Fibroblast of mammary gland (primary cell): ENCODE data around the gene TCF7L1.

Source experiments
- DNase-seq: peaks from one replicate; pipeline ENCODE4 v3.0.0-alpha.2; 2010; ENCODE audit warnings: low read depth
- H3K4me3 ChIP-seq: 2 replicates; pipeline ENCODE4 v1.5.1; 2011; ENCODE audit warnings: low read depth, mild to moderate bottlenecking, low read length, moderate library complexity; ENCODE audit not compliant: control insufficient read depth
- TF ChIP-seq, protein P1 (sequence below): conservative IDR thresholded peaks from 2 replicates; pipeline ENCODE4 v1.5.1; 2011; ENCODE audit warnings: low read depth, low read length, inconsistent platforms; ENCODE audit not compliant: control insufficient read depth, insufficient read depth

The TCF7L1 gene

DNA sequence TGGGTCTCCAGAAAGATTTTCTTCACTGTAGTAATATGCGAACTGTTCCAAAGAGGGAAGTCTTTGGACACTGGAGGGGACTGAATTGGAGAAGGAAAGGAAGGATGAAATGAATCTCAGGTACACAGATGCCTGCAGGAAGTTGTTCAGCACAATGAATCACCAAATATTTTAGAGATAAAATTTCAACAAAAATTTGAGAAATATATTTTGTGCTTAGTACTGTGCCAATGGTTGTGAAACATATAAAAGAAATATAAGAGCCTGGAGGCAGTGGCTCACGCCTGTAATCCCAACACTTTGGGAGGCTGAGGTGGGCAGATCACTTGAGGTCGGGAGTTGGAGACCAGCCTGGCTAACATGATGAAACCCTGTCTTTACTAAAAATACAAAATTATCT, 224.5 kb downstream of the TCF7L1 start:
- TF ChIP-seq, protein P1, sequence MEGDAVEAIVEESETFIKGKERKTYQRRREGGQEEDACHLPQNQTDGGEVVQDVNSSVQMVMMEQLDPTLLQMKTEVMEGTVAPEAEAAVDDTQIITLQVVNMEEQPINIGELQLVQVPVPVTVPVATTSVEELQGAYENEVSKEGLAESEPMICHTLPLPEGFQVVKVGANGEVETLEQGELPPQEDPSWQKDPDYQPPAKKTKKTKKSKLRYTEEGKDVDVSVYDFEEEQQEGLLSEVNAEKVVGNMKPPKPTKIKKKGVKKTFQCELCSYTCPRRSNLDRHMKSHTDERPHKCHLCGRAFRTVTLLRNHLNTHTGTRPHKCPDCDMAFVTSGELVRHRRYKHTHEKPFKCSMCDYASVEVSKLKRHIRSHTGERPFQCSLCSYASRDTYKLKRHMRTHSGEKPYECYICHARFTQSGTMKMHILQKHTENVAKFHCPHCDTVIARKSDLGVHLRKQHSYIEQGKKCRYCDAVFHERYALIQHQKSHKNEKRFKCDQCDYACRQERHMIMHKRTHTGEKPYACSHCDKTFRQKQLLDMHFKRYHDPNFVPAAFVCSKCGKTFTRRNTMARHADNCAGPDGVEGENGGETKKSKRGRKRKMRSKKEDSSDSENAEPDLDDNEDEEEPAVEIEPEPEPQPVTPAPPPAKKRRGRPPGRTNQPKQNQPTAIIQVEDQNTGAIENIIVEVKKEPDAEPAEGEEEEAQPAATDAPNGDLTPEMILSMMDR = no peak
- no peak overlapping the region for H3K4me3 ChIP-seq
- DNase-seq = no peak
